PC-9 (cell line): ENCODE data around the gene EFCAB7.

Source experiments
- CTCF ChIP-seq: fragments of 200-600 bp; sonication (generic); conservative IDR thresholded peaks from 2 replicates; pipeline ENCODE4 v1.6.1; 2017; ENCODE audit warnings: mixed run types, antibody characterized with exemption, mild to moderate bottlenecking, moderate library complexity
- EZH2 ChIP-seq: fragments of 200-600 bp; sonication (generic); IDR thresholded peaks from 2 replicates; pipeline ENCODE4 v1.8.0; 2017; ENCODE audit warnings: antibody characterized with exemption, low read depth

GRCh38 chr1:63532727-63533126, 9.4 kb downstream of the EFCAB7 start:
- TF ChIP-seq CTCF = no peak
- no peak for TF ChIP-seq EZH2
